ENCODE measurements around the gene NHLH1. TPM values are rescaled to one million over a fixed set of nuclear protein-coding genes. Genes with fewer than 3 reads are reported as not detected.
"Not testable (repeated sequence)": the region's sequence is repeated elsewhere in the genome, so short reads cannot be mapped to it uniquely, and the experiment has no call there.

NHLH1 gene
- total and polyA plus RNA-seq, 10 of the 15 experiments (the other 5 are each of a cell fraction or from before 2014, with no cell fraction given) = 0.22 to 0.98 (median 0.43) TPM; not detected in 1

GRCh38 chr1:160384812-160385211 lies 17.9 kb downstream of the NHLH1 start:
- WGBS (ENCODE audit: insufficient coverage, insufficient replicate concordance, low lambda C conversion rate, missing lambda C conversion rate) = 95% methylated on average over 2 of the region's 2 CpGs
- H3K9ac ChIP-seq (ENCODE audit: control insufficient read depth, insufficient read depth, low read length); H3K4me2 ChIP-seq (ENCODE audit: control insufficient read depth, insufficient read depth); H3K4me1 ChIP-seq (ENCODE audit: control insufficient read depth, insufficient read depth, low read length); H3K79me2 ChIP-seq (ENCODE audit: control insufficient read depth, insufficient read depth, low read length); H3K4me3 ChIP-seq; H3K36me3 ChIP-seq (ENCODE audit: control insufficient read depth in 2 of 2, insufficient read depth in 2 of 2, low read length in 1 of 2); POLR2A ChIA-PET; H4K20me1 ChIP-seq (ENCODE audit: control insufficient read depth, insufficient read depth); RAD21 ChIA-PET (ENCODE audit: unreplicated experiment); BruUV-seq (replicated peaks); H3K27me3 ChIP-seq (replicated peaks in 1 of 2; ENCODE audit: control insufficient read depth in 2 of 2, insufficient read depth in 2 of 2, low read length in 1 of 2); SMC1A ChIA-PET (ENCODE audit: uncharacterized antibody, unreplicated experiment); intact Hi-C loops (cut with micrococcal nuclease; ENCODE audit: unreplicated experiment); H2AFZ ChIP-seq (ENCODE audit: control insufficient read depth, low read depth, low read length); DNase-seq (ENCODE audit: low read depth, low spot score); H3K9me3 ChIP-seq (replicated peaks; ENCODE audit: control insufficient read depth, insufficient read depth, low read length); FAIRE-seq; ATAC-seq; in situ Hi-C loops (cut with MboI); H3K27ac ChIP-seq (ENCODE audit: control insufficient read depth, insufficient read depth): not testable (repeated sequence)
- CTCF ChIA-PET = interaction anchor here (0.6 kb wide), 1 partner anchor 159 kb away, joined by 3 read pairs; no protein-coding TSS in a partner anchor

DNA sequence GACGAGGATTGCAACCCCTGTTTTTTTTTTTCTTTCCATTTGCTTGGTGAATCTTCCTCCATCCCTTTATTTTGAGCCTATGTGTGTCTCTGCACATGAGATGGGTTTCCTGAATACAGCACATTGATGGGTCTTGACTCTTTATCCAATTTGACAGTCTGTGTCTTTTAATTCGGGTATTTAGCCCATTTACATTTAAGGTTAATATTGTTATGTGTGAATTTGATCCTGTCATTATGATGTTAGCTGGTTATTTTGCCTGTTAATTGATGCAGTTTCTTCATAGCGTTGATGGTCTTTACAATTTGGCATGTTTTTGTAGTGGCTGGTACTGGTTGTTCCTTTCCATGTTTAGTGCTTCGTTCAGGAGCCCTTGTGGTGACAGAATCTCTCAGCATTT lies 21.5 kb downstream of the NHLH1 start:
- intact Hi-C loops (cut with micrococcal nuclease; ENCODE audit: unreplicated experiment); H4K20me1 ChIP-seq (ENCODE audit: control insufficient read depth, insufficient read depth); BruUV-seq (replicated peaks); H3K36me3 ChIP-seq (ENCODE audit: control insufficient read depth in 2 of 2, insufficient read depth in 2 of 2, low read length in 1 of 2); H3K4me3 ChIP-seq; H3K4me2 ChIP-seq (ENCODE audit: control insufficient read depth, insufficient read depth); H3K4me1 ChIP-seq (ENCODE audit: control insufficient read depth, insufficient read depth, low read length); H2AFZ ChIP-seq (ENCODE audit: control insufficient read depth, low read depth, low read length); ATAC-seq; DNase-seq (ENCODE audit: low read depth, low spot score); RAD21 ChIA-PET (ENCODE audit: unreplicated experiment); H3K9me3 ChIP-seq (replicated peaks; ENCODE audit: control insufficient read depth, insufficient read depth, low read length); H3K9ac ChIP-seq (ENCODE audit: control insufficient read depth, insufficient read depth, low read length); H3K79me2 ChIP-seq (ENCODE audit: control insufficient read depth, insufficient read depth, low read length); in situ Hi-C loops (cut with MboI); H3K27me3 ChIP-seq (replicated peaks in 1 of 2; ENCODE audit: control insufficient read depth in 2 of 2, insufficient read depth in 2 of 2, low read length in 1 of 2); FAIRE-seq; H3K27ac ChIP-seq (ENCODE audit: control insufficient read depth, insufficient read depth); POLR2A ChIA-PET: not testable (repeated sequence)
- SMC1A ChIA-PET (ENCODE audit: uncharacterized antibody, unreplicated experiment) = interaction anchor here (0.6 kb wide), 1 partner anchor 152 kb away, joined by 3 read pairs; no protein-coding TSS in a partner anchor
- CTCF ChIA-PET = interaction anchor here (2.4 kb wide), 1 partner anchor 12 kb away, joined by 9 read pairs; no protein-coding TSS in a partner anchor
- 28% methylated on average over 4 of the region's 4 CpGs for WGBS (ENCODE audit: insufficient coverage, insufficient replicate concordance, low lambda C conversion rate, missing lambda C conversion rate)
